Stimulated activated CD4-positive, alpha-beta T cell treated with anti-CD3 and anti-CD28 coated beads, TNF-alpha, amount 100 ng/mL, for 4 hours (primary cell): ENCODE results near the gene C1orf232.

Source experiments
- DNase-seq, 3 experiments: peaks; one replicate each; pipeline ENCODE4 v3.0.0-alpha.2; 2020; ENCODE audit warnings: low read depth in 3 of 3

The C1orf232 gene

DNA sequence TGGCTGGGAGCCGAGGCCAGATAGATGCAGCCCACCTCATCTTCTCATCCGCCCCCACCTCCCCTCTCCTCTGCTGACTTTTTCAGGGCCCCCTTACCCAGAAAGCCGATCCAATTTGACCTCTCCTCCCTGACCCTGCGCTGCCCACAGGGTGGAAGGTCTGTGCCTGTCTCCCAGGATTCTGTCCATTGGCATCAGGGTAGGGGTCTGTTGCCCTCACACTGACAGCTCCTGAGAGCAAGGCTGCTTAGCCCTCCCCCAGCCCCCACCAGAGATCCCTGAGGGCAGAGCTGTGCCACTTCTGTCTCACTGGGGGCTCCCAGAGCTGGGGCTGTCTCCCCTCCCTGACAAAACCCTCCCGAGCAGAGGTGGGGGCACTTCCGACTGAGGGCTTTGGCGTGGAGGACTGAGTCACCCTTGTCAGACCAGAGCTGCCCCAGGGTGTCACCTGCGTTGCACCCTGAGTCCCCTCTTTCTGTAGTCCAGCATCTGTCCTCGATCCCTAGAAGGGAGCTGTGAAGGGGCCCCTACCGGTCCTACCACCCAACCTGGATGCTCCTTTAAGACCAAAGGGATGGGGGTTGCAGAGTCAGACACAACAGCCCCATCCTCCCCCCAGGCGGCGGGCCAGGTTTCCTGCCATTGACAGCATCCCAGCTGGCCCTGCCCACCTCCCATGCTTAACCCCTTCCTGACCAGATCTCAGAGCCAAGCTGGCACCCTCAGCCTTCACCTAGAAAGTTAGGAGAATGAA is 12.3 kb downstream of the C1orf232 start:
- no peak for DNase-seq

- no peak for DNase-seq
These were observed 13.1 kb downstream of the C1orf232 start for GRCh38 chr1:26155370-26156284.

DNA sequence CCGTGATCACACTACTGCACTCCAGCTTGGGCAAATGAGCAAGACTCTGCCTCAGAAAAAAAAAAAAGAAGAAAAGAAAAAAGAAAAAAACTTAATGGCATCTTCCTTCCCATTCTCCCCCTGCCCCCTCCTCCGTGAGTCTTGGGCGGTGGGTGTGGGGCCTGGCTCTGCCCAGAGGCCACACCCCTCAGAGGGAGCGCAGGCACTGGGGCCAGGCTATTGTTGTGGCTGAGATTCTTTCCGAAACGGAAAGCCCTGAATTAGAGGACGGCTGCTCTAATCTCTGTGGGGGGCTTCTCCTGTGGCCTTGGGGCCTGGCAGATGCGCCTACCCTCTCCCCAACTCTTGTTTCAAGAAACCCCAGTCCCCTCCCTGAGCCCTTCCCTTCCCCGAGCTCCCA is 14.0 kb downstream of the C1orf232 start:
- no peak for DNase-seq

DNA sequence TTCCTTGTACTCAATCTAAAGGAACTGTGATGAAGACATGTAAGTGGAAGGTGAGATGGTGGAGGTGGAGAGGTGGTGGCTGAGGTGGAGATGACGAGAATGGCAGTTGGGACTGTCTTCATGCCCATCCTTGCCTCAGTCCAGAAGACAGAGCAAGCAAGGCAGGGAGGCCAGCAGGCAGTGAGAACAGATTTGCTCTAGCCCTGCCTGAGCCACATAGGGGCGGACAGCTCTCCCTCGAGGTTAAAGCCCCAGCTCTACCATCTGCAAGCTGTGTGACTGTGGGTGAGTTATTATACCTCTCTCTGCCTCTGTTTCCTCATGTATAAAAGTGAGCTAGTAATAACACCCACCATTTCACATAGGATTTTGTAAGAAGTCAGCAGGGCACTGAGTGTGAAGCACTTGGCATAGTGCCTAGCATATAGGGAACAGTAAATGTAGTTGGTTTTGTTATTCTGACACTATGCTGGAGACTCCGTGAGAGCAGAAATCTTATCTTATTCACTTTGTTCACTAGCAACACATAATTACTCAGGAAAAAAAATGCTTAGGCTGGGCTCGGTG is 14.7 kb downstream of the C1orf232 start:
- no peak for DNase-seq

DNA sequence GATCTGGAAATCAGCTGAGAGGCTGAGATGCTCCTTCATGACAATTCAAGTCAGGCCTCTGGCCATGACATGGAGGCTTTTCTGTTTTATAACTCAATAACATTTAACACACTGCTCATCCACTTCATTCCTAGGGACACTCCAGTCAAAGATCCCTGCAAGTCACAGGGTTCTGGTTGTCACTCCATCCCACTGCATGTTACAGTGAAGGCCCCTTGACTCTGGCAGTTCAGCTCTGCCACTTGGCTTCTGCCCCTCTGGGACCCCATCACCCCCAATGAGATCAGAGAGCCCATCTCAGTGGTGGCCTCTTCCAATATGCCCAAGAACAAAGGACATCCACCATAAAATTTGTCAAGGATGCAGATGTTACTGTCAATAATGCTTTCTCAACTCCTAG is 19.9 kb downstream of the C1orf232 start:
- DNase-seq = no peak

GRCh38 chr1:26145960-26146294 is 22.8 kb downstream of the C1orf232 start:
- no peak for DNase-seq

- peak; percentile 41 to 58 (median 49) for DNase-seq
These were observed 23.5 kb downstream of the C1orf232 start for GRCh38 chr1:26145041-26145959.

DNA sequence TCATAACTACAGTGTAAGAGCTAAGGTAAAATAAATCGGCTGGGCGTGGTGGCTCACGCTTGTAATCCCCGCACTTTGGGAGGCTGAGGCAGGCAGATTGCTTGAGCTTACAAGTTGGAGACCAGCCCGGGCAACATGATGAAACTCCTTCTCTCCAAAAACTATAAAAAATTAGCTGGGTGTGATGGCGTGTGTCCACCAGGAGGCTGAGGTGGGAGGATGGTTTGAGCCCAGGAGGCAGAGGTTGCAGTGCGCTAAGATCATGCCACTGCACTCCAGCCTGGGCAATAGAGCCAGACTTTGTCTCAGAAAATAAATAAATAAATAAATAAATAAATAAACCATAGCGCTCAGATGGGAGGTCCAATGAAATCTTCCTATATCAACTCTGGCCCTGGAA is 26.6 kb downstream of the C1orf232 start:
- no peak for DNase-seq

DNA sequence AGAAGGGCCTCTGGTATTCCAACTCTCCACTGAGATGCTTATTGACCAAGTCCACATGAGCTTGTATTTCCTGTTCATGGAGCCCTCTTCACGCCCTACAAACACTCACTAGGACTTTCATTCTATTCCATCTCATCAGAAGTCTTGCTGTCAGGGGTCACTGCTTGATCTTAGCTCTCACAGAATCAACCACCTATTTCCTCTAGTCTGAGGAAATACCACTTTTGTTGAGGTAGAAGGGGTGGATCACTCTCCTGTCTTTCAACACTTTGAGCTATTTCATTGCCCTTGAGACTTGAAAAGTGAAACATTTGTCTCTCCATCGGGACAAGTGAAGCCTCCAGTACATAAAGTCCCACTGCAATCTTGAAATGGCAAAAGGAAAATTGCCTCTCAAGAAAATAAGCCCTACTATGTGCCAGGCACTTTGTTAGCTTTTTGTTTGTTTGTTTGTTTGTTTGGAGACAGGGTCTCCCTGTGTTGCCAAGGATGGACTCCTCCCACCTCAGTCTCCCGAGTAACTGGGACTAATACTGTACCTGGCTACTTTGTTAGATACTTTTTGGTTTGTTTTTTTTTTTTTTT is 29.7 kb downstream of the C1orf232 start:
- no peak for DNase-seq

DNA sequence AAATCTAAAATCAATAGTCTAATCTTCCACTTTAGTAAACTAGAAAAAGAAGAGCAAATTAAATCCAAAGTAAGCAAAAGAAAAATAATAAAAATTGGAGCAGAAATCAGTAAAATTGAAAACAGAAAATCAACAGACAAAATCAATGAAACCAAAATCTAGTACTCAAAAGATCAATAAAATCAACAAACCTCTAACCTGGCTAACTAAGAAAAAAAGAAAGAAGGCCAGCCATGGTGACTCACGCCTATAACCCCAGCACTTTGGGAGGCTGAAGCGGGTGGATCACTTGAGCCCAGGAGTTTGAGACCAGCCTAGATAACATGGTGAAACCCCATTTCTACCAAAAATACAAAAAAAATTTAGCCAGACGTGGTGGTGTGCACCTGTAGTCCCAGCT is 34.3 kb downstream of the C1orf232 start:
- DNase-seq = no peak

- no peak for DNase-seq
These were observed 36.0 kb downstream of the C1orf232 start for GRCh38 chr1:26132834-26133167.

GRCh38 chr1:26132128-26132833 is 36.5 kb downstream of the C1orf232 start:
- no peak for DNase-seq

GRCh38 chr1:26130695-26131094 is 38.1 kb downstream of the C1orf232 start:
- DNase-seq = no peak

GRCh38 chr1:26129778-26130177 is 39.0 kb downstream of the C1orf232 start:
- no peak for DNase-seq

GRCh38 chr1:26127235-26128163 is 41.3 kb downstream of the C1orf232 start:
- DNase-seq = no peak

GRCh38 chr1:26126321-26127084 is 42.3 kb downstream of the C1orf232 start:
- DNase-seq = peak in 1 of 3 experiments; percentile 25

GRCh38 chr1:26125946-26126320 is 42.8 kb downstream of the C1orf232 start:
- DNase-seq = no peak

DNA sequence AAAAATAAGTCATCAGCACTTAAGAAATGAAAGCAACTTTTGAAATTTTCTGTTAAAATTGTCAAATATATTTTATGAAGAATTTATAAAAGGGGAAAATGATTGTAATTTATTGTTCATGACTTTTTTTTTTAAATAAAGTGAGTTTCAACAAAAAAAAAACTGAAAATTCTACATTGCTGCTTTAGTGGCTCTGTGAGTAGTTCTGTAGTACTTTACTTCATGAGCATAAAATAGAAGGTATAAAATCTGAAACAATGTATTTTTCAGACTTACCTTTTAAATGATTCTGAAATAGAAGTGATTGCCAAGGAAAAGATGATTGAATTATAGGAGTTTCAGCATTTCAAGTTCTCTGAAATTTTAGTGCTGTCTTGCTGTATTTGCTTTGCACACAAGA is 43.4 kb downstream of the C1orf232 start:
- no peak for DNase-seq
